Neural crest cell (in vitro differentiated cells): ENCODE data around the gene SCARB2. TPM values are rescaled to one million over a fixed set of nuclear protein-coding genes. Genes with fewer than 3 reads are reported as not detected.
A peak's percentile ranks its signal among the peaks of the same experiment; 100 is the strongest.

ENCODE experiments used
- DNase-seq: peaks from one replicate; pipeline ENCODE4 v3.0.0; 2021; ENCODE audit warnings: low read depth, mixed read lengths, low spot score
- H3K27ac Mint-ChIP-seq: one replicate; pipeline ENCODE4 v1.8.0; 2021; ENCODE audit warnings: mild to moderate bottlenecking, mixed read lengths; ENCODE audit not compliant: unreplicated experiment
- H3K27me3 Mint-ChIP-seq: 2 replicates; pipeline ENCODE4 v1.8.0; 2021; ENCODE audit warnings: low read depth, mild to moderate bottlenecking, mixed read lengths
- H3K36me3 Mint-ChIP-seq: 2 replicates; pipeline ENCODE4 v1.8.0; 2021; ENCODE audit warnings: low read depth, mild to moderate bottlenecking, mixed read lengths
- H3K4me1 Mint-ChIP-seq: 2 replicates; pipeline ENCODE4 v1.8.0; 2021; ENCODE audit warnings: mixed read lengths
- H3K4me3 Mint-ChIP-seq: one replicate; pipeline ENCODE4 v1.8.0; 2021; ENCODE audit warnings: mild to moderate bottlenecking, mixed read lengths
- H3K9me3 Mint-ChIP-seq: 2 replicates; pipeline ENCODE4 v1.8.0; 2021; ENCODE audit warnings: mixed read lengths
- CTCF ChIP-seq: fragments of 200-600 bp; sonication (generic); conservative IDR thresholded peaks from 2 replicates; pipeline ENCODE4 v1.5.0; 2021; ENCODE audit warnings: antibody characterized with exemption, mild to moderate bottlenecking
- total RNA-seq: library from RNA; stranded (reverse); gene quantifications from 2 replicates; pipeline ENCODE4 v1.2.1, GENCODE V29; 2021

Gene SCARB2
- total RNA-seq, 1 donor from 2014 or later, result 60.8 TPM

- no peak for DNase-seq
- Mint-ChIP-seq H3K9me3 (no peaks in the 10 kb centered on the region), H3K27me3 (peaks cover 53% of the 10 kb centered on the region), H3K36me3 (no peaks in the 10 kb centered on the region), H3K4me3 (no peak overlapping the region), H3K27ac (no peak overlapping the region), H3K4me1 (peaks cover 12% of the 10 kb centered on the region)
- no peak for TF ChIP-seq CTCF
These were observed 39.9 kb upstream of the SCARB2 start for GRCh38 chr4:76253511-76253910.

GRCh38 chr4:76252271-76252653 lies 38.6 kb upstream of the SCARB2 start:
- H3K27me3 Mint-ChIP-seq, result peaks cover 63% of the 10 kb centered on the region
- no peak overlapping the region for H3K27ac Mint-ChIP-seq
- H3K4me1 Mint-ChIP-seq, result peaks cover 12% of the 10 kb centered on the region
- no peaks in the 10 kb centered on the region for H3K36me3 Mint-ChIP-seq
- no peak for DNase-seq
- H3K4me3 Mint-ChIP-seq, result peak overlapping the region; percentile 39
- TF ChIP-seq CTCF, result no peak
- H3K9me3 Mint-ChIP-seq, result no peaks in the 10 kb centered on the region

GRCh38 chr4:76251441-76252270 lies 38.0 kb upstream of the SCARB2 start, which contains the start of gene FAM47E:
Gene FAM47E, plus strand, starts transcription at chr4:76251721. Its CDS starts 26 bp downstream, at chr4:76251747.
- H3K9me3 Mint-ChIP-seq, result no peaks in the 10 kb centered on the region
- H3K27ac Mint-ChIP-seq, result no peak within 1 kb of the TSS
- no peaks in the 10 kb centered on the region for H3K36me3 Mint-ChIP-seq
- peaks cover 10% of the 10 kb centered on the region for H3K4me1 Mint-ChIP-seq
- peaks cover 69% of the 10 kb centered on the region for H3K27me3 Mint-ChIP-seq
- H3K4me3 Mint-ChIP-seq, result peak within 1 kb of the TSS; percentile 84
- peak; percentile 72 for DNase-seq
- TF ChIP-seq CTCF, result peak; percentile 66

- DNase-seq, result no peak
- no peaks in the 10 kb centered on the region for H3K9me3 Mint-ChIP-seq
- TF ChIP-seq CTCF, result no peak
- peaks cover 7% of the 10 kb centered on the region for H3K4me1 Mint-ChIP-seq
- H3K36me3 Mint-ChIP-seq, result no peaks in the 10 kb centered on the region
- H3K27ac Mint-ChIP-seq, result no peak overlapping the region
- H3K27me3 Mint-ChIP-seq, result peaks cover 76% of the 10 kb centered on the region
- H3K4me3 Mint-ChIP-seq, result peak overlapping the region; percentile 84
These were observed 37.3 kb upstream of the SCARB2 start for GRCh38 chr4:76250962-76251361.

GRCh38 chr4:76246852-76247251 lies 33.2 kb upstream of the SCARB2 start:
- H3K27me3 Mint-ChIP-seq, result peaks cover 81% of the 10 kb centered on the region
- peaks cover 4% of the 10 kb centered on the region for H3K9me3 Mint-ChIP-seq
- H3K4me1 Mint-ChIP-seq, result peaks cover 7% of the 10 kb centered on the region
- no peak for TF ChIP-seq CTCF
- no peak overlapping the region for H3K4me3 Mint-ChIP-seq
- no peak for DNase-seq
- H3K36me3 Mint-ChIP-seq, result peaks cover 4% of the 10 kb centered on the region
- H3K27ac Mint-ChIP-seq, result no peak overlapping the region
